IMR-90 (cell line): ENCODE measurements around the gene STAU1. TPM values are rescaled to one million over a fixed set of nuclear protein-coding genes. Genes with fewer than 3 reads are reported as not detected.

ENCODE experiments used
- ATAC-seq: fragments of 200-7000 bp; cut with Tn5 transposase; 2 replicates; pipeline ENCODE4 v1.9.1; 2020; ENCODE audit warnings: low read depth, mild to moderate bottlenecking, moderate library complexity
- BruUV-seq: library from RNA; stranded (reverse); fragments of 400-500 nt; replicated peaks from 2 replicates; lab custom pipeline; 2021; lab: Mats Ljungman, UMichigan
- CTCF ChIA-PET: fragments of 300-600 bp; formaldehyde crosslinking; extraction: SDS; loops from one replicate; lab custom pipeline; 2021; ENCODE audit warnings: antibody characterized with exemption; lab: Yijun Ruan, JAX
- POLR2A ChIA-PET: fragments of 300-600 bp; sonication (Branson Sonifier 250); formaldehyde crosslinking; loops from one replicate; lab custom pipeline; 2022; ENCODE audit warnings: antibody characterized with exemption; ENCODE audit not compliant: unreplicated experiment; lab: Charles Lee
- DNase-seq: peaks from one replicate; pipeline ENCODE4 v3.0.0; 2013
- H2AFZ ChIP-seq: replicated peaks from 2 replicates; pipeline ENCODE3; 2013; ENCODE audit warnings: low read length, mild to moderate bottlenecking; ENCODE audit not compliant: poor library complexity
- H2AK5ac ChIP-seq: 2 replicates; pipeline ENCODE4 v1.6.1; 2013; ENCODE audit warnings: low read depth, low read length, inconsistent platforms
- H2AK9ac ChIP-seq: replicated peaks from 2 replicates; pipeline ENCODE3; 2013; ENCODE audit warnings: mild to moderate bottlenecking, low read depth, low read length, moderate library complexity; ENCODE audit not compliant: poor library complexity
- H2BK120ac ChIP-seq: 2 replicates; pipeline ENCODE4 v1.6.1; 2013; ENCODE audit warnings: low read depth, low read length, inconsistent platforms
- H2BK15ac ChIP-seq: 3 replicates; pipeline ENCODE4 v1.6.1; 2013; ENCODE audit warnings: low read depth, low read length, inconsistent platforms
- H2BK20ac ChIP-seq: 2 replicates; pipeline ENCODE4 v1.6.1; 2013; ENCODE audit warnings: low read depth, mild to moderate bottlenecking, inconsistent platforms, low read length, moderate library complexity
- H2BK5ac ChIP-seq: 2 replicates; pipeline ENCODE4 v1.6.1; 2013; ENCODE audit warnings: mild to moderate bottlenecking, low read depth, low read length, inconsistent platforms; ENCODE audit not compliant: poor library complexity, severe bottlenecking
- H3K14ac ChIP-seq: replicated peaks from 2 replicates; pipeline ENCODE4 v1.6.1; 2013; ENCODE audit warnings: low read depth, low read length, inconsistent platforms
- H3K18ac ChIP-seq: 2 replicates; pipeline ENCODE4 v1.6.1; 2013; ENCODE audit warnings: low read depth, low read length, control low read depth
- H3K23ac ChIP-seq: 2 replicates; pipeline ENCODE4 v1.6.1; 2013; ENCODE audit warnings: low read depth, low read length, inconsistent platforms
- H3K27ac ChIP-seq: 2 replicates; pipeline ENCODE4 v1.5.1; 2013; ENCODE audit warnings: mild to moderate bottlenecking, control low read depth, low read length; ENCODE audit not compliant: insufficient read depth
- H3K27me3 ChIP-seq: 2 replicates; pipeline ENCODE4 v1.6.1; 2013; ENCODE audit warnings: low read length; ENCODE audit not compliant: control insufficient read depth, insufficient read depth
- H3K36me3 ChIP-seq: 2 replicates; pipeline ENCODE4 v1.6.1; 2013; ENCODE audit warnings: low read length, mixed read lengths; ENCODE audit not compliant: control insufficient read depth, insufficient read depth
- H3K4ac ChIP-seq: 2 replicates; pipeline ENCODE4 v1.6.1; 2013; ENCODE audit warnings: low read depth, low read length, inconsistent platforms
- H3K4me1 ChIP-seq: 2 replicates; pipeline ENCODE4 v1.6.1; 2013; ENCODE audit warnings: low read length, mixed read lengths; ENCODE audit not compliant: control insufficient read depth, insufficient read depth
- H3K4me2 ChIP-seq: 2 replicates; pipeline ENCODE4 v1.6.1; 2013; ENCODE audit warnings: low read depth, mild to moderate bottlenecking, control low read depth, low read length, moderate library complexity
- H3K4me3 ChIP-seq: 2 replicates; pipeline ENCODE4 v1.5.1; 2013; ENCODE audit warnings: low read depth, mild to moderate bottlenecking, control low read depth, low read length, moderate library complexity; ENCODE audit not compliant: insufficient read depth
- H3K56ac ChIP-seq: 2 replicates; pipeline ENCODE4 v1.6.1; 2013; ENCODE audit warnings: low read length, inconsistent platforms; ENCODE audit not compliant: insufficient read depth; ENCODE audit errors: extremely low read depth
- H3K79me1 ChIP-seq, 2 experiments: 2 replicates each; pipeline ENCODE4 v1.6.1; 2013; ENCODE audit warnings: low read length in 2 of 2, inconsistent platforms in 1 of 2, low read depth in 1 of 2
- H3K9ac ChIP-seq: 2 replicates; pipeline ENCODE4 v1.6.1; 2013; ENCODE audit warnings: low read depth, low read length, control low read depth
- H3K9me1 ChIP-seq: 2 replicates; pipeline ENCODE4 v1.6.1; 2013; ENCODE audit warnings: low read length, inconsistent platforms; ENCODE audit not compliant: insufficient read depth
- H3K9me3 ChIP-seq: 2 replicates; pipeline ENCODE4 v1.6.1; 2013; ENCODE audit warnings: low read length; ENCODE audit not compliant: control insufficient read depth, insufficient read depth
- H4K20me1 ChIP-seq: 2 replicates; pipeline ENCODE4 v1.6.1; 2013; ENCODE audit warnings: low read length, inconsistent platforms; ENCODE audit not compliant: insufficient read depth
- H4K5ac ChIP-seq: 2 replicates; pipeline ENCODE4 v1.6.1; 2013; ENCODE audit warnings: mild to moderate bottlenecking, low read depth, low read length, control low read depth
- H4K8ac ChIP-seq, 2 experiments: 2 replicates each; pipeline ENCODE4 v1.6.1; 2013; ENCODE audit warnings: low read depth in 2 of 2, low read length in 2 of 2, control low read depth in 1 of 2, inconsistent platforms in 1 of 2
- H4K91ac ChIP-seq: 2 replicates; pipeline ENCODE4 v1.6.1; 2013; ENCODE audit warnings: low read depth, low read length, inconsistent platforms; ENCODE audit not compliant: insufficient read depth
- BHLHE40 ChIP-seq: fragments of 150-350 bp; IDR thresholded peaks from 2 replicates; pipeline ENCODE4 v1.6.1; 2016; ENCODE audit warnings: mild to moderate bottlenecking, low read depth, low read length
- CEBPB ChIP-seq: IDR thresholded peaks from 2 replicates; pipeline ENCODE4 v1.6.1; 2012; ENCODE audit warnings: low read depth, low read length, improper control_type of control experiment
- MAZ ChIP-seq: IDR thresholded peaks from 2 replicates; pipeline ENCODE4 v1.6.1; 2012; ENCODE audit warnings: low read depth, mild to moderate bottlenecking, low read length, improper control_type of control experiment, moderate library complexity, borderline replicate concordance
- MXI1 ChIP-seq: IDR thresholded peaks from 2 replicates; pipeline ENCODE4 v1.6.1; 2012; ENCODE audit warnings: low read depth, mild to moderate bottlenecking, low read length, moderate library complexity, borderline replicate concordance
- POLR2A ChIP-seq: IDR thresholded peaks from 2 replicates; pipeline ENCODE4 v1.6.1; 2012; ENCODE audit warnings: mild to moderate bottlenecking, low read depth, low read length
- RFX5 ChIP-seq: IDR thresholded peaks from 2 replicates; pipeline ENCODE4 v1.8.0; 2012; ENCODE audit warnings: low read depth, mild to moderate bottlenecking, low read length, moderate library complexity
- WGBS, 2 experiments: methylation state at CpG; one replicate each; pipeline versions ENCODE4 v1.1.5 to v1.1.7; 2013; ENCODE audit warnings: missing lambda C conversion rate in 2 of 2; ENCODE audit not compliant: insufficient read length in 1 of 2; ENCODE audit errors: extremely low coverage in 2 of 2; 5-methylcytosine and 5-hydroxymethylcytosine counted together
- dilution Hi-C: fragments of 300-500 bp; cut with HindIII; formaldehyde crosslinking; loops from one replicate; pipeline ENCODE4 v1.14.3; 2018; ENCODE audit warnings: low sequenced_read_pairs; ENCODE audit not compliant: unreplicated experiment
- in situ Hi-C: fragments of 300-500 bp; cut with MboI; formaldehyde crosslinking; loops from 3 replicates; pipeline ENCODE4 v1.14.3; 2019; ENCODE audit warnings: low sequenced_read_pairs, inconsistent platforms, mixed read lengths
- intact Hi-C: fragments of 100-400 bp; cut with micrococcal nuclease; formaldehyde crosslinking; loops from 2 replicates; pipeline ENCODE4 v1.10.0; 2022
- polyA plus RNA-seq, 3 experiments: library from polyadenylated mRNA; depleted of rRNA; stranded (reverse); fragments of >200 nt; gene quantifications; 2 replicates each; pipeline ENCODE4 v1.2.3, GENCODE V29; 2012; ENCODE audit warnings: low replicate concordance in 1 of 3
- total RNA-seq: library from RNA; depleted of rRNA; stranded (reverse); fragments of >200 nt; gene quantifications from 2 replicates; pipeline ENCODE4 v1.2.3, GENCODE V29; 2012
- TF ChIP-seq, protein P1 (sequence below): fragments of 150-350 bp; IDR thresholded peaks from 2 replicates; pipeline ENCODE4 v1.6.1; 2016; ENCODE audit warnings: low read depth, mild to moderate bottlenecking, low read length, moderate library complexity, borderline replicate concordance
- TF ChIP-seq, protein P2 (sequence below): fragments of 150-350 bp; IDR thresholded peaks from 2 replicates; pipeline ENCODE4 v1.6.1; 2017; ENCODE audit warnings: mild to moderate bottlenecking, antibody characterized with exemption, low read length, low read depth

Gene STAU1
- total and polyA plus RNA-seq, 2 of the 4 experiments (the other 2 are of a cell fraction): 35.3 to 50.3 TPM

DNA sequence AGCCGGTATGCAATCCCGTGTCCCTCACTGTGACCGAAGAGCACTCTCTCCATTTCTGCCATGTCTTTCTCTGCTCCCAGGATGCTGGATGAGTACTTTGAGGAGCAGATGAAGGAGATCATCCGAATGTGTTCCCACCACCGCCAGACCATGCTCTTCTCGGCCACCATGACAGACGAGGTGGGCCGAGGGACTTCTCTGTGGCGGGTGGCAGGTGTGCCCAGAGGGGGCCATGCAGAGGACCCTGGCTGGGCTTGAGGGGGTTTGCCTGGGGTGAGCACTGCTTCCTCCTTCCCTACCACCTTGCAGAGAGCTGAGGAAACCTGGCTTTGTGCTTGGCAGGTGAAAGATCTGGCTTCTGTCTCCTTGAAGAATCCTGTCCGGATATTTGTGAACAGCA, 45.1 kb upstream of the STAU1 start:
- peak overlapping the region; percentile 9 for H2AK9ac ChIP-seq
- H4K8ac ChIP-seq: no peak overlapping the region
- DNase-seq (no peak), ATAC-seq (no peak)
- no peak overlapping the region for H3K56ac ChIP-seq
- no CpG with 5 or more reads among the region's 10 CpGs for WGBS, 2 experiments
- H3K36me3 ChIP-seq: peaks cover 66% of the 10 kb centered on the region
- H4K5ac ChIP-seq: no peak overlapping the region
- H2BK5ac ChIP-seq: no peak overlapping the region
- TF ChIP-seq RFX5 (no peak), MAZ (no peak), POLR2A (no peak), CEBPB (no peak), MXI1 (no peak), BHLHE40 (no peak)
- TF ChIP-seq, protein P1, sequence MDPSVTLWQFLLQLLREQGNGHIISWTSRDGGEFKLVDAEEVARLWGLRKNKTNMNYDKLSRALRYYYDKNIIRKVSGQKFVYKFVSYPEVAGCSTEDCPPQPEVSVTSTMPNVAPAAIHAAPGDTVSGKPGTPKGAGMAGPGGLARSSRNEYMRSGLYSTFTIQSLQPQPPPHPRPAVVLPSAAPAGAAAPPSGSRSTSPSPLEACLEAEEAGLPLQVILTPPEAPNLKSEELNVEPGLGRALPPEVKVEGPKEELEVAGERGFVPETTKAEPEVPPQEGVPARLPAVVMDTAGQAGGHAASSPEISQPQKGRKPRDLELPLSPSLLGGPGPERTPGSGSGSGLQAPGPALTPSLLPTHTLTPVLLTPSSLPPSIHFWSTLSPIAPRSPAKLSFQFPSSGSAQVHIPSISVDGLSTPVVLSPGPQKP: no peak
- TF ChIP-seq, protein P2, sequence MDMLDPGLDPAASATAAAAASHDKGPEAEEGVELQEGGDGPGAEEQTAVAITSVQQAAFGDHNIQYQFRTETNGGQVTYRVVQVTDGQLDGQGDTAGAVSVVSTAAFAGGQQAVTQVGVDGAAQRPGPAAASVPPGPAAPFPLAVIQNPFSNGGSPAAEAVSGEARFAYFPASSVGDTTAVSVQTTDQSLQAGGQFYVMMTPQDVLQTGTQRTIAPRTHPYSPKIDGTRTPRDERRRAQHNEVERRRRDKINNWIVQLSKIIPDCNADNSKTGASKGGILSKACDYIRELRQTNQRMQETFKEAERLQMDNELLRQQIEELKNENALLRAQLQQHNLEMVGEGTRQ: no peak
- in situ Hi-C loops (no loop called here), dilution Hi-C loops (no loop called here), intact Hi-C loops (no loop called here)
- H2AK5ac ChIP-seq: no peak overlapping the region
- no peak overlapping the region for H2AFZ ChIP-seq
- no peak overlapping the region for H3K18ac ChIP-seq
- H3K27me3 ChIP-seq: no peaks in the 10 kb centered on the region
- no peak overlapping the region for H3K27ac ChIP-seq
- CTCF ChIA-PET: no interaction called here
- no peaks in the 10 kb centered on the region for H3K9me1 ChIP-seq
- POLR2A ChIA-PET: no interaction called here
- no peaks in the 10 kb centered on the region for H3K9me3 ChIP-seq
- no peak overlapping the region for H4K91ac ChIP-seq
- H3K23ac ChIP-seq: no peak overlapping the region
- no peak overlapping the region for H2BK15ac ChIP-seq
- H3K4me1 ChIP-seq: peaks cover 3% of the 10 kb centered on the region; the same call in 1 of the 2 replicates
- no peak overlapping the region for H3K4ac ChIP-seq
- H3K14ac ChIP-seq: no peak overlapping the region
- H3K79me1 ChIP-seq: no peaks in the 10 kb centered on the region
- no peak overlapping the region for H3K9ac ChIP-seq
- no peak overlapping the region for H3K4me2 ChIP-seq
- no peaks in the 10 kb centered on the region for H4K20me1 ChIP-seq
- H2BK20ac ChIP-seq: no peak overlapping the region
- H2BK120ac ChIP-seq: no peak overlapping the region
- no peak overlapping the region for H3K4me3 ChIP-seq
- BruUV-seq: no TSS peak
